H1 (cell line): ENCODE data around the gene UGT1A9. TPM values are rescaled to one million over a fixed set of nuclear protein-coding genes. Genes with fewer than 3 reads are reported as not detected.

ENCODE experiments used
- CTCF ChIA-PET: fragments of 300-600 bp; sonication (Branson Sonifier 250); formaldehyde crosslinking; loops from one replicate; lab custom pipeline; 2021; ENCODE audit not compliant: partially characterized antibody; lab: Charles Lee
- POLR2A ChIA-PET: fragments of 300-600 bp; sonication (Branson Sonifier 250); formaldehyde crosslinking; loops from one replicate; lab custom pipeline; 2021; ENCODE audit warnings: inconsistent platforms; ENCODE audit not compliant: partially characterized antibody; lab: Charles Lee
- DNase-seq, 2 experiments: peaks; one replicate each; pipeline versions ENCODE4 v3.0.0 to v3.0.0-alpha.2; 2010 to 2022; ENCODE audit warnings: low spot score in 2 of 2, low read depth in 1 of 2, mixed read lengths in 1 of 2
- FAIRE-seq: peaks from 2 replicates; lab custom pipeline; 2011; peaks lifted over from hg19 to GRCh38; lab: Jason Lieb, UNC
- H2AFZ ChIP-seq: 2 replicates; pipeline ENCODE4 v1.8.1; 2012; ENCODE audit warnings: low read length, inconsistent platforms
- H2AK5ac ChIP-seq: 2 replicates; pipeline ENCODE4 v1.6.1; 2013; ENCODE audit warnings: low read depth, low read length
- H2BK120ac ChIP-seq: replicated peaks from 2 replicates; pipeline ENCODE3; 2013; ENCODE audit warnings: low read depth, low read length, inconsistent platforms
- H2BK12ac ChIP-seq: 2 replicates; pipeline ENCODE4 v1.6.1; 2013; ENCODE audit warnings: low read depth, low read length
- H2BK15ac ChIP-seq: 2 replicates; pipeline ENCODE4 v1.6.1; 2013; ENCODE audit warnings: low read length
- H2BK20ac ChIP-seq: 2 replicates; pipeline ENCODE4 v1.6.1; 2013; ENCODE audit warnings: low read length
- H2BK5ac ChIP-seq: 2 replicates; pipeline ENCODE4 v1.6.1; 2013; ENCODE audit warnings: low read depth, low read length
- H3K14ac ChIP-seq: 2 replicates; pipeline ENCODE4 v1.6.1; 2013; ENCODE audit warnings: inconsistent platforms; ENCODE audit not compliant: insufficient read length
- H3K18ac ChIP-seq: 2 replicates; pipeline ENCODE4 v1.6.1; 2013; ENCODE audit warnings: low read length; ENCODE audit errors: extremely low read depth
- H3K23ac ChIP-seq: 2 replicates; pipeline ENCODE4 v1.6.1; 2013; ENCODE audit warnings: inconsistent platforms; ENCODE audit not compliant: insufficient read length
- H3K23me2 ChIP-seq: 2 replicates; pipeline ENCODE4 v1.6.1; 2013; ENCODE audit warnings: low read depth, low read length
- H3K27ac ChIP-seq: 2 replicates; pipeline ENCODE4 v1.6.1; 2011; ENCODE audit warnings: low read depth, low read length, inconsistent platforms
- H3K27me3 ChIP-seq, 4 experiments: replicated peaks in 1 of 4; 1 replicate in 1 of 4; 2 replicates in 3 of 4; pipeline versions ENCODE4 v1.6.1 to v1.8.1; 2011 to 2013; ENCODE audit warnings: low read length in 3 of 4, mild to moderate bottlenecking in 3 of 4, inconsistent platforms in 2 of 4, mixed read lengths in 2 of 4, moderate library complexity in 1 of 4; ENCODE audit not compliant: control insufficient read depth in 3 of 4, insufficient read depth in 3 of 4; ENCODE audit errors: extremely low read depth in 1 of 4
- H3K36me3 ChIP-seq, 4 experiments: 2 replicates each; pipeline versions ENCODE4 v1.6.1 to v1.8.1; 2011 to 2013; ENCODE audit warnings: mild to moderate bottlenecking in 4 of 4, low read length in 3 of 4, moderate library complexity in 2 of 4, control low read depth in 1 of 4, inconsistent platforms in 1 of 4; ENCODE audit not compliant: insufficient read depth in 4 of 4, control insufficient read depth in 2 of 4
- H3K4ac ChIP-seq: replicated peaks from 2 replicates; pipeline ENCODE3; 2013; ENCODE audit warnings: low read length, low read depth, mixed read lengths, inconsistent platforms; ENCODE audit not compliant: insufficient read length
- H3K4me1 ChIP-seq, 4 experiments: replicated peaks in 1 of 4; 1 replicate in 1 of 4; 2 replicates in 3 of 4; pipeline versions ENCODE4 v1.6.1 to v1.8.1; 2011 to 2013; ENCODE audit warnings: low read length in 3 of 4, inconsistent platforms in 2 of 4, mixed read lengths in 1 of 4; ENCODE audit not compliant: insufficient read depth in 4 of 4, control insufficient read depth in 3 of 4
- H3K4me2 ChIP-seq, 2 experiments: 2 replicates each; pipeline versions ENCODE4 v1.6.1 to v1.8.1; 2011 to 2013; ENCODE audit warnings: low read depth in 2 of 2, low read length in 2 of 2, control low read depth in 1 of 2, inconsistent platforms in 1 of 2, mild to moderate bottlenecking in 1 of 2; ENCODE audit not compliant: insufficient read depth in 1 of 2
- H3K4me3 ChIP-seq, 4 experiments: fragments of 200-600, 300-600 bp in 1 of 4; sonication (generic), shearing (Covaris generic), sonication (Bioruptor Twin) in 1 of 4; 2 replicates each; pipeline versions ENCODE4 v1.5.1 to v1.8.1; 2011 to 2016; ENCODE audit warnings: low read length in 4 of 4, low read depth in 3 of 4, control low read depth in 2 of 4, inconsistent platforms in 2 of 4, mild to moderate bottlenecking in 2 of 4, mixed read lengths in 1 of 4, moderate library complexity in 1 of 4; ENCODE audit not compliant: insufficient read depth in 2 of 4; ENCODE audit errors: extremely low read depth in 1 of 4
- H3K56ac ChIP-seq: replicated peaks from 2 replicates; pipeline ENCODE3; 2013; ENCODE audit warnings: low read depth, mild to moderate bottlenecking, mixed read lengths, low read length, inconsistent platforms; ENCODE audit not compliant: insufficient read length
- H3K79me1 ChIP-seq: 2 replicates; pipeline ENCODE4 v1.6.1; 2013; ENCODE audit warnings: low read depth, low read length, control low read depth
- H3K79me2 ChIP-seq, 2 experiments: 2 replicates each; pipeline versions ENCODE4 v1.6.1 to v1.8.1; 2012 to 2013; ENCODE audit warnings: low read length in 2 of 2, mild to moderate bottlenecking in 2 of 2, inconsistent platforms in 1 of 2; ENCODE audit not compliant: insufficient read depth in 2 of 2, control insufficient read depth in 1 of 2
- H3K9ac ChIP-seq, 4 experiments: replicated peaks in 1 of 4; 1 replicate in 1 of 4; 2 replicates in 3 of 4; pipeline versions ENCODE4 v1.6.1 to v1.8.1; 2011 to 2013; ENCODE audit warnings: low read depth in 3 of 4, low read length in 3 of 4, control low read depth in 2 of 4, mild to moderate bottlenecking in 2 of 4, moderate library complexity in 2 of 4, inconsistent platforms in 1 of 4; ENCODE audit errors: extremely low read depth in 1 of 4
- H3K9me3 ChIP-seq, 2 experiments: 2 replicates each; pipeline versions ENCODE4 v1.6.1 to v1.8.1; 2012 to 2013; ENCODE audit warnings: mild to moderate bottlenecking in 2 of 2, moderate library complexity in 2 of 2, control low read depth in 1 of 2, inconsistent platforms in 1 of 2, low read depth in 1 of 2, low read length in 1 of 2, mixed read lengths in 1 of 2; ENCODE audit not compliant: insufficient read depth in 2 of 2
- H4K20me1 ChIP-seq, 2 experiments: replicated peaks in 1 of 2; 2 replicates each; pipeline versions ENCODE3 to v1.8.1; 2011 to 2013; ENCODE audit warnings: inconsistent platforms in 2 of 2, low read length in 2 of 2, mild to moderate bottlenecking in 1 of 2; ENCODE audit not compliant: insufficient read depth in 2 of 2, control insufficient read depth in 1 of 2
- H4K5ac ChIP-seq: 2 replicates; pipeline ENCODE4 v1.6.1; 2013; ENCODE audit warnings: low read length, low read depth, mixed read lengths, inconsistent platforms; ENCODE audit not compliant: insufficient read length
- H4K8ac ChIP-seq: 2 replicates; pipeline ENCODE4 v1.8.0; 2013; ENCODE audit warnings: mild to moderate bottlenecking, moderate library complexity, low read length, inconsistent platforms; ENCODE audit not compliant: insufficient read depth; ENCODE audit errors: extremely low read depth
- H4K91ac ChIP-seq: replicated peaks from 2 replicates; pipeline ENCODE3; 2013; ENCODE audit warnings: low read length, mixed read lengths, inconsistent platforms; ENCODE audit not compliant: insufficient read length
- ASH2L ChIP-seq: fragments of 200-600, 300-600 bp; sonication (generic); IDR thresholded peaks from one replicate; pipeline ENCODE4 v1.7.1; 2017; ENCODE audit warnings: low read length
- BACH1 ChIP-seq: IDR thresholded peaks from 2 replicates; pipeline ENCODE4 v1.6.1; 2012; ENCODE audit warnings: low read length, improper control_type of control experiment
- CEBPB ChIP-seq: IDR thresholded peaks from 2 replicates; pipeline ENCODE4 v1.6.1; 2012; ENCODE audit warnings: low read depth, low read length
- CHD2 ChIP-seq: IDR thresholded peaks from 2 replicates; pipeline ENCODE4 v1.6.1; 2012; ENCODE audit warnings: low read length, improper control_type of control experiment
- CREB1 ChIP-seq: IDR thresholded peaks from 2 replicates; pipeline ENCODE4 v1.6.1; 2012; ENCODE audit warnings: inconsistent platforms
- FOSL1 ChIP-seq: IDR thresholded peaks from 2 replicates; pipeline ENCODE4 v1.6.1; 2011; ENCODE audit warnings: mild to moderate bottlenecking, low read depth, low read length, moderate library complexity; ENCODE audit not compliant: insufficient read depth
- MAFK ChIP-seq: IDR thresholded peaks from 2 replicates; pipeline ENCODE4 v1.6.1; 2012; ENCODE audit warnings: low read depth, mild to moderate bottlenecking, improper control_type of control experiment, low read length
- PHF8 ChIP-seq: fragments of 200-600 bp; sonication (generic); conservative IDR thresholded peaks from 2 replicates; pipeline ENCODE4 v1.7.1; 2012; ENCODE audit warnings: low read depth, mild to moderate bottlenecking, inconsistent platforms, low read length, moderate library complexity
- RFX5 ChIP-seq: IDR thresholded peaks from 2 replicates; pipeline ENCODE4 v1.6.1; 2011; ENCODE audit warnings: low read depth, low read length, improper control_type of control experiment, borderline replicate concordance
- RXRA ChIP-seq: IDR thresholded peaks from 2 replicates; pipeline ENCODE4 v1.6.1; 2011; ENCODE audit warnings: low read depth, mild to moderate bottlenecking, low read length, moderate library complexity; ENCODE audit not compliant: insufficient read depth
- SIN3A ChIP-seq, 2 experiments: IDR thresholded peaks in 1 of 2; conservative IDR thresholded peaks in 1 of 2; 2 replicates each; pipeline ENCODE4 v1.6.1; 2011 to 2012; ENCODE audit warnings: low read length in 2 of 2, improper control_type of control experiment in 1 of 2, low read depth in 1 of 2, mild to moderate bottlenecking in 1 of 2
- SIX5 ChIP-seq: IDR thresholded peaks from 2 replicates; pipeline ENCODE4 v1.6.1; 2011; ENCODE audit warnings: mild to moderate bottlenecking, low read depth, low read length
- SP4 ChIP-seq: IDR thresholded peaks from 2 replicates; pipeline ENCODE4 v1.6.1; 2012; ENCODE audit warnings: low read length, inconsistent platforms
- TCF12 ChIP-seq: IDR thresholded peaks from 2 replicates; pipeline ENCODE4 v1.6.1; 2011; ENCODE audit warnings: low read depth, mild to moderate bottlenecking, low read length
- WGBS, 2 experiments: shearing (Covaris generic) in 1 of 2; methylation state at CpG; one replicate each; pipeline versions ENCODE4 v1.1.6 to v1.1.7; 2013 to 2015; ENCODE audit warnings: low lambda C conversion rate in 2 of 2, mixed read lengths in 2 of 2, inconsistent platforms in 1 of 2, low coverage in 1 of 2, missing lambda C conversion rate in 1 of 2; ENCODE audit not compliant: insufficient replicate concordance in 2 of 2, insufficient coverage in 1 of 2, insufficient read length in 1 of 2; ENCODE audit errors: extremely low coverage in 1 of 2, missing lambda C conversion rate in 1 of 2; 5-methylcytosine and 5-hydroxymethylcytosine counted together
- polyA plus RNA-seq, 7 experiments: library from polyadenylated mRNA; depleted of rRNA in 3 of 7; stranded (reverse) in 5 of 7; unstranded in 2 of 7; fragments of >200 nt in 5 of 7; fragments of 200-250 nt in 2 of 7; gene quantifications; 1 replicate in 5 of 7; 2 replicates in 1 of 7; 4 replicates in 1 of 7; pipeline versions ENCODE4 v1.2.1 to v1.2.3, GENCODE V29; 2011 to 2013; ENCODE audit warnings: missing spikeins in 2 of 7, mixed read lengths in 2 of 7
- total RNA-seq: library from RNA; stranded (reverse); fragmentation: NEBNext Ultra II Directional; extraction: Animal tissue kit (Norgen Biotek cat#: 25700); gene quantifications from 2 replicates; pipeline ENCODE4 v1.2.1, GENCODE V29; 2021
- TF ChIP-seq, protein P1 (sequence below): IDR thresholded peaks from 2 replicates; pipeline ENCODE4 v1.6.1; 2012; ENCODE audit warnings: inconsistent platforms

Gene UGT1A9
- total and polyA plus RNA-seq, 2 of the 8 experiments (the other 6 are each of a cell fraction or from before 2014, with no cell fraction given) = not detected

DNA sequence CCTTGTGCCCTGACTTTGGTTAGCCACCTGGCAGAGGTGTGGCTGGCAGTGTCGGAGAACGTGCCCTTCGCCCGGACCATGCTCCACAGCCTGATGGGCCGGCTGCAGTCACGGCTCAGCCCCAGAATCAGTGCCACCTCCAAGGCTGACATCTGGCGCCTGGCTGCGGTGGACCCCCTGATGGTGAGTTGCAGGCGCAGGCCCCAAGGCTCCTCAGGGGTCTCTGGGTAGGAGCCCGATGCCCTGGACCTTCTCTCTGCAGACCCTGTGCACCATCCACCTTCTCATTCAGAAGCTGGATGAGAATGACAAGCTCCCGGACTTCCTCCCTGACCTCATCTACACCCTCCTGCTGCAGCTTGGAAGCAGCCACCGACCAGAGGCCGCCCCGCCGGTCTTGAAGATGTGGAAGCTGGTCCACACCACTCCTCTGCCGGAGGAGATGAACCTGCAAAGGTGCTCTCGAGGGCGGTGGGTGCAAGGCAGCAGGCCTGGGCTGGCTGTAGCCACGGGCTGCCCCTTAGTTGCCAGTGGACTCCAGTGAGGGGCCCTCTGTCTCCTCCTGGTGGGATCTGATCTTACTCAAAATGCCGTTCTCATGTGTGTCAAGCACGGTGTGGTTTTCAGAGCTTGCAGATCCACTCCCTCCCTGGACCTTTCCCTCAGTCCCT is 150.5 kb downstream of the UGT1A9 start:
- no peak overlapping the region for H3K18ac ChIP-seq
- 87% methylated on average over 21 of the region's 21 CpGs; no CpG with 5 or more reads in 1 of the 2 experiments for WGBS, 2 experiments
- H3K27me3 ChIP-seq = no peaks in the 10 kb centered on the region
- no peak overlapping the region for H3K56ac ChIP-seq
- no peak overlapping the region for H4K8ac ChIP-seq
- H3K4ac ChIP-seq = no peak overlapping the region
- no peaks in the 10 kb centered on the region for H3K36me3 ChIP-seq
- no peak overlapping the region for H2BK12ac ChIP-seq
- no peak overlapping the region for H2AK5ac ChIP-seq
- no peak overlapping the region for H4K5ac ChIP-seq
- no peak overlapping the region for H3K27ac ChIP-seq
- no peak overlapping the region for H3K4me3 ChIP-seq
- DNase-seq (no peak), FAIRE-seq (no peak)
- POLR2A ChIA-PET = no interaction called here
- H2BK5ac ChIP-seq = no peak overlapping the region
- no peak overlapping the region for H2BK15ac ChIP-seq
- H2AFZ ChIP-seq = no peak overlapping the region
- H3K14ac ChIP-seq = no peak overlapping the region
- H3K79me2 ChIP-seq = no peaks in the 10 kb centered on the region
- no peaks in the 10 kb centered on the region for H3K4me1 ChIP-seq
- no peaks in the 10 kb centered on the region for H3K23me2 ChIP-seq
- H3K9ac ChIP-seq = no peak overlapping the region
- no peak overlapping the region for H2BK20ac ChIP-seq
- no peak overlapping the region for H2BK120ac ChIP-seq
- no peaks in the 10 kb centered on the region for H3K9me3 ChIP-seq
- H4K20me1 ChIP-seq = no peaks in the 10 kb centered on the region
- H3K23ac ChIP-seq = no peak overlapping the region
- no peaks in the 10 kb centered on the region for H3K79me1 ChIP-seq
- H4K91ac ChIP-seq = no peak overlapping the region
- CTCF ChIA-PET = interaction anchor here (1.1 to 2.0 kb wide), 3 partner anchors 42 to 374 kb away, joined by 3 to 6 read pairs (median 3); no protein-coding TSS in a partner anchor
- H3K4me2 ChIP-seq = no peak overlapping the region
- no peak for TF ChIP-seq TCF12
- no peak for TF ChIP-seq MAFK
- no peak for TF ChIP-seq SP4
- no peak for TF ChIP-seq RXRA
- no peak for TF ChIP-seq CEBPB
- no peak for TF ChIP-seq ASH2L
- no peak for TF ChIP-seq SIX5
- TF ChIP-seq BACH1 = no peak
- no peak for TF ChIP-seq CHD2
- TF ChIP-seq, protein P1, sequence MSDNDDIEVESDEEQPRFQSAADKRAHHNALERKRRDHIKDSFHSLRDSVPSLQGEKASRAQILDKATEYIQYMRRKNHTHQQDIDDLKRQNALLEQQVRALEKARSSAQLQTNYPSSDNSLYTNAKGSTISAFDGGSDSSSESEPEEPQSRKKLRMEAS = no peak
- no peak for TF ChIP-seq CREB1
- no peak for TF ChIP-seq RFX5
- no peak for TF ChIP-seq FOSL1
- TF ChIP-seq SIN3A (conservative IDR thresholded peaks at IDR 0.05 in 1 of 2, IDR thresholded peaks at IDR 0.05 in 1 of 2; ENCODE audit: low read depth in 1 of 2, low read length in 2 of 2) = no peak
- no peak for TF ChIP-seq PHF8
